SKM-1 treated with dmso at 0.1 percent for 144 hours (cell line): Measurements from ENCODE around the gene CLTA.

Experiments used
- DNase-seq: peaks from one replicate; lab custom pipeline; 2025; ENCODE audit not compliant: unreplicated experiment; lab: John Stamatoyannopoulos, UW

The CLTA gene

GRCh38 chr9:36190388-36191289, at the start of gene CLTA:
Gene CLTA, plus strand, starts transcription at chr9:36190921. Its CDS starts 136 bp downstream, at chr9:36191057.
- DNase-seq = peak; percentile 99

GRCh38 chr9:36141288-36141687, 49.4 kb upstream of the CLTA start:
- no peak for DNase-seq

GRCh38 chr9:36141761-36142160, 49.0 kb upstream of the CLTA start:
- DNase-seq = no peak

GRCh38 chr9:36142510-36143244, 48.0 kb upstream of the CLTA start:
- DNase-seq = peak; percentile 40

GRCh38 chr9:36143245-36143641, 47.5 kb upstream of the CLTA start:
- no peak for DNase-seq

GRCh38 chr9:36144309-36145232, 46.1 kb upstream of the CLTA start:
- DNase-seq = peak; percentile 37

- no peak for DNase-seq
These were observed 44.8 kb upstream of the CLTA start for GRCh38 chr9:36145970-36146369.

GRCh38 chr9:36146651-36147050, 44.1 kb upstream of the CLTA start:
- no peak for DNase-seq

GRCh38 chr9:36147441-36148175, 43.1 kb upstream of the CLTA start:
- DNase-seq = no peak

GRCh38 chr9:36148311-36149051, 42.2 kb upstream of the CLTA start:
- no peak for DNase-seq

GRCh38 chr9:36149197-36149596, 41.5 kb upstream of the CLTA start:
- DNase-seq = no peak

GRCh38 chr9:36150574-36151315, 40.0 kb upstream of the CLTA start:
- DNase-seq = peak; percentile 37

GRCh38 chr9:36151316-36152210, 39.2 kb upstream of the CLTA start:
- peak; percentile 88 for DNase-seq

GRCh38 chr9:36152741-36153438, 37.8 kb upstream of the CLTA start:
- DNase-seq = no peak

GRCh38 chr9:36153746-36154145, 37.0 kb upstream of the CLTA start:
- no peak for DNase-seq

GRCh38 chr9:36154331-36154952, 36.3 kb upstream of the CLTA start:
- peak; percentile 38 for DNase-seq

GRCh38 chr9:36156116-36156515, 34.6 kb upstream of the CLTA start:
- DNase-seq = no peak
